Left colon (tissue), 2 donors: ENCODE data around the gene ECE2. TPM values are rescaled to one million over a fixed set of nuclear protein-coding genes. Genes with fewer than 3 reads are reported as not detected.
A peak's percentile ranks its signal among the peaks of the same experiment; 100 is the strongest.
"Not testable (repeated sequence)": the region's sequence is repeated elsewhere in the genome, so short reads cannot be mapped to it uniquely, and the experiment has no call there.

Source experiments
- ATAC-seq: fragments of 200-7000 bp; cut with Tn5 transposase; one replicate; pipeline ENCODE4 v1.9.1; 2020; ENCODE audit warnings: mild to moderate bottlenecking, moderate library complexity
- DNase-seq, 2 donors: peaks; one replicate each; pipeline ENCODE4 v3.0.0-alpha.2; 2020
- intact Hi-C, 2 donors: fragments of 100-400 bp; cut with DNase I in 1 of 2; cut with micrococcal nuclease in 1 of 2; formaldehyde crosslinking; loops; one replicate each; pipeline versions ENCODE4 v1.11.2 to v1.14.0; 2022; cut with DNase I, micrococcal nuclease
- total RNA-seq, 2 donors: library from RNA; stranded (reverse); fragmentation: NEBNext Ultra II Directional; extraction: Animal tissue kit (Norgen Biotek cat#: 25700); gene quantifications; one replicate each; pipeline ENCODE4 v1.2.1, GENCODE V29; 2021
- donor health status: DM: no; HTN: no; CAD: no.
- donor health status: DM: yes; HTN: yes; CAD: no.

ECE2 gene
- total RNA-seq, 2 donors from 2014 or later = 0.20 to 0.24 TPM

DNA sequence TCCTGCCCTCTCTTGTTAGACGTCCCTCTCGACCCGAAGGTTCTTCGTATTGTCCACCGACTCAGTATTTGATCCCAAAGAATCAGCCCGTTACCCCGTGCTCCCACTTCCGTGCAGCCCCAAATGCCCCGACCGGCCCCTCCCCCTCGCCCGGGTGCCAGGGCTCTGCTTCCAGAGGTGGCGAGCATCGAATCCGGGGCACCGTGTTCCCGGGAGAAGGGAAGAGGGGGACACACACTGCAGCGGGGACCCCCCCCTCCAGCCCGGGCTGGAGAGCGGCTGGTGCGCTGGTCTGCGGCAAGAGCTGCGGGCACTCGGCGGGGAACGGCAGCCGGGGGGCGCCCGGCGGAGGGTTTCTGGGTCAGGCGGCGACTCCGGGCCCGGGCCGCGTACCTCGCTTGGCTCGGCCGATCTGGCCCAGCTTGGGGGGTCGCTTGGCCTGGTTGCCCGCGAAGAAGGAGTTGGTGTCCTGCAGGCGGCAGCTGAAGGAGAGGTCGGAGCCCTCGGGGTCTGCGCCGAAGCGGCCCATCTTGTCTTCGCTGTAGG is 15.0 kb upstream of the ECE2 start:
- intact Hi-C loops = no loop called here
- ATAC-seq = no peak
- DNase-seq = no peak

DNA sequence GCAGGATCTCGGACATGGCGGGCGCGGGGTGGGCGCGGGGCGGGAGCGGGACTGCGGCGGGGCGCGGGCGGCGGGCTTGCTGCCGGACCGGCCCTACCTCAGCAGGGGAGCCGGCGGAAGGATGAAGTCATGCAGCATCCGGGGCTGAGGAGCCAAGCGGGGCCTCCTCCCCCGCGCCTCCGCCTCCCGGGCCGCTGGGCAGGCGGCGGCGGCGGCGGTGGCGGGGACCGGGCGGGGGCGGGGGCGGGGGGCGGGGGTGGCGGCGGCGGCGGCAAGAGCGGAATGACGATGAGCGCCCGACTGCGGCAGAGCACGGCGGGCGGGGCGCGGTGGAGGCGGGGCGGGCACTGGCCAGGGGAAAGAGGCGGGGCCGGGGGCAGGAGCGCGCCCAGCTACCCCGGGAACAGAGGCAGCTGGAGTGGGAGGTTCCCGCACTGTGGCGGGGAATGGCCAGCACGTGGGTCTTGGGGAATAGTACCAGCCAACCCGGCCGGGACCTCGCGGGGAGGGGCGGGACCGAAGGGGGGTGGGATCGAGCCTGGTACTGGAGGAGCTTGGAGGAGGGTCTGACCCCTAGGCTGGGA is 14.5 kb upstream of the ECE2 start, which contains the start of gene CAMK2N2:
CAMK2N2 (minus strand) TSS at position 284 of the 584 bp plus-strand sequence; CDS start at position 16, 268 bp downstream.
- ATAC-seq (peak; percentile 85), DNase-seq (peak; percentile 51 to 66)
- intact Hi-C loops = no loop called here

DNA sequence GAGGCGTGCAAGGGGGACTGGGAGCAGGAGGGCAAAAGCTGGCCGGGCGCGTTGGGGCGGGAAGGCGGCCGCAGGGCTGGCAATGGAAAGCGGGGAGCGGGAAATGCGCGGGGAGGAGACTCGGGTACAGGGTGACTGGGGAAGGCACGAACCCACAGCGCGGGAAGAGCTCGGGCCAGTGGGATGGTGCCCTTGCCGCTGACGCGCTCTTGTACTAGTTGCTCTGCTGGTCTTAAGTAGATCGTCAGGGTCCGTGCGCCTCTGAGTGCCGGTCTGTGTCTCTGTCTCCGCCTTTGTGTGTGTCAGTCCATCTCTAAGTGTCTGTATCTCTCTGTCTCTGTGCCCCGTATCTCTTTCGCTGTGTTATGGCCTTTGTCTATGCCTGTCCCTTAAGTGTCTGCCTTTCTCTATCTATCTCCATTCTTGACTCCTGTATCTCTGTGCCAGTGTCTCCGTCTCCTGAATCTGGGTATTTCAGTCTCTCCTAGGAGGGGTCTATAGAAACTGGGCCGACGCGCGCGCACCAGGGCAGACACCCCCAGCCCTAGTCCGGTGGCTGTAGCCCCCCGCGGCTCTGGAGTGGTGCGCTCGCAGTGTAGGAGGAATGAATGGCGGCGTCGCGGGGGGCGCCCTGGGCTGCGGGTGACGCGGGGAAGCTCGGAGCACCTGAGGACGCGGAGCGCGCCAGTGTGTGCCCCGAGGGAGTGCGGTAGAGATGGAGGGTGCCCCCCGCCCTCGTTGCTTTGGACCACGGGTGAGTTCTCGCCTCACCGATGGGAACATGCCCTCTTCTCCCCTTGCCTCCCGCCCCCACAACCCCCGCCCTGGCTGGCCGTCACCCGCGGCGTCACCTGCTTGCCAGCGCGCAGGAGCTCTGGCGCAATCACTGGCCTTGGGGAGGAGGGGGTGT is 13.7 kb upstream of the ECE2 start:
- intact Hi-C loops = no loop called here
- DNase-seq (no peak), ATAC-seq (peak; percentile 18)

DNA sequence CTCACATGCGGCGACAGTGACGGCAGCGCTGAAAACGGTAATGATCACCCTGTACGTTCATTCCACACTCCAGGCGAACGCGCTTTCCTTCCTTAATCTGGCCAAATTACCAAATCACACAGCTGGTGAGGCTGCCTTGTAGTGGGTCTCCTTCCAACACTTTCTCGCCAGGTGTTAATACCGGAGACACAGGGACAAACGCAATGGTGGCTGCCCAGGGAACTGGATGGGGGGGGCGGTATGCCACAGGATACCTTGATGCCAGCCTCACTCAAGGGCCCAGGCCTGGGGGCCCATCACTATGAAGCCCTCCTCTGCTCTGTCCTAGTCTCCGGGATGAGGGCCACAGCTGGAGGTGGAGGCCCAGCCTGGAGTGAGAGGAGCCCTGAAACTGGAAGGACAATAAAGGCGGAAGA is 13.1 kb upstream of the ECE2 start:
- ATAC-seq = no peak
- no peak for DNase-seq
- intact Hi-C loops = no loop called here

DNA sequence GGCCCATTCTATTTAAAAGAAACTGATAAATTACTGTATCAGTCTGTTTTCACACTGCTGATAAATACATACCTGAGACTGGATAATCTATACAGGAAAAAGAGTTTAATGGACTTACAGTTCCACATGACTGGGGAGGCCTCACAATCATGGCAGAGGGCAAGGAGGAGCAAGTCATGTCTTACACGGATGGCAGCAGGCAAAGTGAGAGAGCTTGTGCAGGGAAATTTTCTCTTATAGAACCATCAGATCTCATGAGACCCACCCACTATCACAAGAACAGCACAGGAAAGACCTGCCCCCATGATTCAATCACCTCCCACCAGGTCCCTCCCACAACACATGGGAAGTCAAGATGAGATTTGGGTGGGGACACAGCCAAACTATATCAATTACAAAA is 8.6 kb upstream of the ECE2 start:
- DNase-seq, intact Hi-C loops, ATAC-seq: not testable (repeated sequence)

DNA sequence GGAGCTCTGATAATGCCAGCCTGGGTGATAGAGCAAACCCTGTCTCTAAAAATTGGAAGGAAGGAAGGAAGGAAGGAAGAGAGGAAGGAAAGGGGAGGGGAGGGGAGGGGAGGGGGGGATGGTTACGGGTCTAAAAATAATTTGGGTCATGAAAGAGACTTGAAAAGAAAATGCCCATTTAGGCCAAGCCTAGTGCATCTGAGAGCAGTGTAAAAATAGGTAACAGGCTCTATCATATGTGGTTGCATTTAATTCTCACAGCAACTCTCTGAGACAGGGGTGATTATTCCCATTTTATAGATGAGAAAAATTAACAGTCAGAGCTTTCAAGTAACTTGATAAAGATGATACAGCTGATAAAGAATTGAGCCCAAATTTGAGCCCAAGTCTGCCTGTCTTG is 3.6 kb upstream of the ECE2 start:
- intact Hi-C loops = no loop called here
- ATAC-seq (no peak), DNase-seq (no peak)

DNA sequence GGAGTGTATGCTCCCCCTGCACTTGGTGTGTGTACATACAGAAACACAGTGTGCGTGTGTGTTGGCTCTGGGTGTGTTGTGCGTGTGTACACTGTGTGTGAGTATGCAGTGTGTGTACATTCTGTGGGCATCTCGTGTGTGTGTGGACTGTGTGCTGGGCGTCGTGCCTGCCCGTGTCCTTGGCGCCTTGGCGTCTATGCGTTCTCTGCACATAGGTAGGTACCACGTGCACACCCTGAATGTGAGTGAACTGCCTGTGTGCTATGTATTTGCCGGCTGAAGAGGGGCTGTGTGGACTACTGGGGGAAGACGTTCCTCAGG is 481 bp upstream of the ECE2 start:
- DNase-seq (no peak), ATAC-seq (no peak)
- intact Hi-C loops = no loop called here

DNA sequence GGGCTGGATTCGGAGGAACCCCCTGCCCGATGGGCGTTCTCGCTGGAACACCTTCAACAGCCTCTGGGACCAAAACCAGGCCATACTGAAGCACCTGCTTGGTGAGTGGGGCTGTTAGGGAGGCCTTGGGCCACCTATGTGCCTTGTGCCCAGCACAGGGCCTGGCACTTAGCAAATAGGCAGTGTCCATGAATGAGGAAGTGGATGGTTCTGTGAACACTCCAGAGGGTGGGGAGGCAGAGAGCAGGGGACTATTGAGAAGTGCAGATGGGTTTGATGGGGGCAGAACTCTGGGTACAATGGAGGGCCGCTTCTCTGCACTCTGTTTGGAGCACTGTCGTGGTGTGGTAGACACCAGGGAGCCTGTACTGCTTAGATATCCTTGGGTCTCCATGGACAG is 1.5 kb downstream of the ECE2 start:
- intact Hi-C loops = no loop called here
- DNase-seq (no peak), ATAC-seq (no peak)

DNA sequence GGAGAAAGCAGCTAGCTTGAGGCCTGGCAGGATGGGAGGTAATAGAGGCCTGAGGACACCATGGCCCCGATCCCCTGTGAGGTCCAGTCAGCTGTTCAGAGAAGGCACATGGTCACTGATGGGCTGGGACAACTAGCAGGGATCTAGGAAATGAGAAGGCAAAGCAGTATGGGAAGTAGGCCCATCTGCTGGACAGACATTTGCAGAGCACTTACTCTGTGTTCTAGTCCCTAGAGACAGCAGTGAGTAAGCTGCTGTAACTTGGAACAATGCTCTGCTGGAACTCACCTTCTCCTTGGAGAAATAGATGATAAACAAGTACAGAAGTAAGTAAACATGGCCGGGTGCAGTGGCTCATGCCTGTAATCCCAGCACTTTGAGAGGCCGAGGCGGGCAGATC is 7.1 kb downstream of the ECE2 start:
- ATAC-seq (no peak), DNase-seq (no peak)
- intact Hi-C loops = no loop called here

DNA sequence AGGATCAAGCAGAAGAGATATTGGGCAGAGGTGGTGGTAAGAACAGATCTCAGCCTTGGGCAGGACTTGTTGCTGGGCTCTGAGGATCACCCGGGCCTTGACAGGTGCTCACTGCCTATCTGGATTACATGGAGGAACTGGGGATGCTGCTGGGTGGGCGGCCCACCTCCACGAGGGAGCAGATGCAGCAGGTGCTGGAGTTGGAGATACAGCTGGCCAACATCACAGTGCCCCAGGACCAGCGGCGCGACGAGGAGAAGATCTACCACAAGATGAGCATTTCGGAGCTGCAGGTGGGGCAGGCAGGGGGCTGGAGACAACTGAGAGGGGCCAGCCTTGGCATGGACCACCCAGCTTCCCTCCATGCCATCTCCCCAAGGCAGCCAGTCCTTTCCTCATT is 7.9 kb downstream of the ECE2 start:
- no peak for ATAC-seq
- no peak for DNase-seq
- intact Hi-C loops = no loop called here

DNA sequence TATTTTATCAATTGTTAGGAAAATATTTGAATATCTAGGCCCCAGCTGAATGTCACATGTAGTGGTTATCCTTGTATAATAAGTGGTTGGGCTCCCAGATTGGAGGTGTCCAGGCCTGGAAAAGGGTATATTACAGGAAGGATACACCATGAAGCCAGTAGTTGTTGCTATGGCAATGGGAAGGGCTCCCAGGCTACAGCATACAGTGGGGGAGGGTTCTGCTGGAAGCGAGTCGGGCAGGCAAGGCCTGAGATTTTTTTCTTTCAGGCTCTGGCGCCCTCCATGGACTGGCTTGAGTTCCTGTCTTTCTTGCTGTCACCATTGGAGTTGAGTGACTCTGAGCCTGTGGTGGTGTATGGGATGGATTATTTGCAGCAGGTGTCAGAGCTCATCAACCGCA is 8.9 kb downstream of the ECE2 start:
- intact Hi-C loops = no loop called here
- DNase-seq (peak in 1 of 2 donors; percentile 20), ATAC-seq (peak; percentile 73)

DNA sequence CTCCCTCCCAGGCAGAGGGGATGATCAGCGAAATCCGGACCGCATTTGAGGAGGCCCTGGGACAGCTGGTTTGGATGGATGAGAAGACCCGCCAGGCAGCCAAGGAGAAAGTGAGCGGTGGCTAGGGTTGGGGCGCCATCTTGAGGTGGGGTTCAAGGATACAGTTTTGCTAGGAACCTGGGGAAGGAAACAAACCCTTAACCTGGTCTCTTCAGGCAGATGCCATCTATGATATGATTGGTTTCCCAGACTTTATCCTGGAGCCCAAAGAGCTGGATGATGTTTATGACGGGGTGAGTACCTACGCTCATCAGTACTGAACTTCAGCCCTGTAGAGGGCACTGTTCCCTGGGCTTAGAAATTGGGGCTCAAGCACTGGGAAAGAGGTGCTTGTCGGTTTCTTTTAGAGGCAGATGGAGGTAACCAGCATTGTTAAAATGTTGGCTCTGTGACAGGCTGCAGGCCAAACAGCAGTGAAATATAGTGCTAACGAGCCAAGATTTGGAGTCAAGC is 13.7 kb downstream of the ECE2 start:
- ATAC-seq (peak; percentile 79), DNase-seq (peak in 1 of 2 donors; percentile 57)
- intact Hi-C loops = no loop called here

DNA sequence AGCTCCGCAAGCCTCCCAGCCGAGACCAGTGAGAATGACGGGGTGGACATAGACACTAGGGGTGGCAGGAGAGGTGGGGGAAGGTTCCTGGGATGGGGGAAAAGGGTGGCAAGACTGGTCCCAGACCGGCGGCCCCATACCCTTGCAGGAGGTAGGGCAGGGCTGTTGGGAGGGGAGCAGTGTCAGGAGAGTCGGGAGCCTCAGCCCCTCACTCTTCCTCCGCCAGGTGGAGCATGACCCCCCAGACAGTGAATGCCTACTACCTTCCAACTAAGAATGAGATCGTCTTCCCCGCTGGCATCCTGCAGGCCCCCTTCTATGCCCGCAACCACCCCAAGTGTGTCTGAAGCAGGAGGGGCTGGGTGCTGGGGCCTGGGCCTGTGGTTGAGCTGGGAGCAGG is 14.5 kb downstream of the ECE2 start:
- DNase-seq (no peak), ATAC-seq (no peak)
- intact Hi-C loops = no loop called here

DNA sequence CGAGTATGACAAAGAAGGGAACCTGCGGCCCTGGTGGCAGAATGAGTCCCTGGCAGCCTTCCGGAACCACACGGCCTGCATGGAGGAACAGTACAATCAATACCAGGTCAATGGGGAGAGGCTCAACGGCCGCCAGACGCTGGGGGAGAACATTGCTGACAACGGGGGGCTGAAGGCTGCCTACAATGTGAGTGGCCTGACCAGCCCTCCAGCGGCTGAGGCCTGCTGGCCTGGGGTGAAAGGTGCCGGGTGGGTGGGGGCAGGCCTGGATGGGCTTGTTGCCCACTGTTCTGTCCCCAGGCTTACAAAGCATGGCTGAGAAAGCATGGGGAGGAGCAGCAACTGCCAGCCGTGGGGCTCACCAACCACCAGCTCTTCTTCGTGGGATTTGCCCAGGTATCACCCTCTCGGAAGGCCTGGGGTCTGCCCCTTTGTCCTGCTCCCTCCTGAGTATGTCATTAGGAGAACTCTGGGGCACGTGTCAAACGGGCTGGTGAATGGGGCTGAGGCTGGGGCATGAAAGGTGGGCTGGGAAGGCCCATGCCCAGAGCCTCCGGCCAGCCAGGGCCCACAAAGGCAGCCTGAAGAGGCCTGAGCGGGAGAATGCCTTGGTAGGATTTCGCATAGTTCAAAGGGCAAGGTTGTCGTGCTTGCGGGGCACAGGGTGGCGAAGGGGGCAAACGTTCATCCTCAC is 15.4 kb downstream of the ECE2 start:
- ATAC-seq (no peak), DNase-seq (no peak)
- intact Hi-C loops = no loop called here

DNA sequence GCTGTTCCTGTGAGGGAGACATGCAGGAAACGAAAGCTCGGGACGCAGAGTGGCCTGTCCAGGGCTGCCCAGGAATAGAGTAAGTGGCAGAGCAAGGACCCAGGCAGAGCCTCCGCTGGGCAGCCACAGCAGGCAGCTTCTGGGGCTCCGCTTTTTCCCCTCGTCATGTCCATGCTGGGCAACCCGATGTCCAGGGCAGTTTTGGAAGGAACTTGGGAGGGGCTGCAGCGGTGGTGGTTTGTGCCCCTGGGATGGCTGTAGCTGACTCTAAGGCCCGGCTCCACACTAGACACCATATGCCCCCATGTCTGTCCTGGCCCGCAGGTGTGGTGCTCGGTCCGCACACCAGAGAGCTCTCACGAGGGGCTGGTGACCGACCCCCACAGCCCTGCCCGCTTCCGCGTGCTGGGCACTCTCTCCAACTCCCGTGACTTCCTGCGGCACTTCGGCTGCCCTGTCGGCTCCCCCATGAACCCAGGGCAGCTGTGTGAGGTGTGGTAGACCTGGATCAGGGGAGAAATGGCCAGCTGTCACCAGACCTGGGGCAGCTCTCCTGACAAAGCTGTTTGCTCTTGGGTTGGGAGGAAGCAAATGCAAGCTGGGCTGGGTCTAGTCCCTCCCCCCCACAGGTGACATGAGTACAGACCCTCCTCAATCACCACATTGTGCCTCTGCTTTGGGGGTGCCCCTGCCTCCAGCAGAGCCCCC is 16.1 kb downstream of the ECE2 start:
- intact Hi-C loops = no loop called here
- ATAC-seq (no peak), DNase-seq (no peak)

DNA sequence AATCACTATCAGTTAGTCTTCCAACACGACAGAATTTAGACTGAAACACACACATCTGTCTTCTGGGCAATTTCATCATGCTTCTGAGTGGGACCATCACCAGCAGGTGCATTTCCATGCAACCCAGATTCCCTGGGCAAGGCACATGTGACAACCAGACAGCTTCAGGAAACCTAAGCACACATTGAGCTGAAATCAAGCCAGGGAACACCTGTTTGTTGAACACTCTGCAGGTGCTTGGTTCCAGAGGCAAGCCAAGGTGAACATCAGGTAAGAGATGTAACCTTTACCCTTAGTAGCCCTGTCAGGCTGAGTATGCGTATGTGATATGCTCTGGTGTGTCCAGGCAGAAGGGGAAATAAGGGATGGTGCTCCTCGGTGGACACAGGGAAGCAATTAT is 19.9 kb downstream of the ECE2 start:
- intact Hi-C loops = no loop called here
- DNase-seq = no peak

DNA sequence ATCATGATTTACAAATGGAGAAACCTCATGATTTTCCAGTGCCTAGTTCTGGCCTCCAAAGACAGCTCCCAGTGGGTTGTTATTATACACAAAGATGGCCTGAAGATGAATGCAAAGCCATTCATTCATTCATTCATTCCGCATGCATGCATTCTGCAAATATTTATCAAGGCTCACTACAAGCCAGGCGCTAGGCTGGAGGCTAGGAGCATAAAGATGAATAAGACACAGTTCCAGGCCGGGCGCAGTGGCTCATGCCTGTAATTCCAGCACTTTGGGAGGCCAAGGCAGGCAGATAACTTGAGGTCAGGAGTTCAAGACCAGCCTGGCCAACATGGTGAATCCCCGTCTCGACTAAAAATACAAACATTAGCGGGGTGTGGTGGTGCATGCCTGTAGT is 20.8 kb downstream of the ECE2 start:
- intact Hi-C loops = no loop called here
- DNase-seq = no peak
- ATAC-seq = no peak

More for the DNA sequence above, 19.9 kb downstream of the ECE2 start:
- ATAC-seq = no peak

DNA sequence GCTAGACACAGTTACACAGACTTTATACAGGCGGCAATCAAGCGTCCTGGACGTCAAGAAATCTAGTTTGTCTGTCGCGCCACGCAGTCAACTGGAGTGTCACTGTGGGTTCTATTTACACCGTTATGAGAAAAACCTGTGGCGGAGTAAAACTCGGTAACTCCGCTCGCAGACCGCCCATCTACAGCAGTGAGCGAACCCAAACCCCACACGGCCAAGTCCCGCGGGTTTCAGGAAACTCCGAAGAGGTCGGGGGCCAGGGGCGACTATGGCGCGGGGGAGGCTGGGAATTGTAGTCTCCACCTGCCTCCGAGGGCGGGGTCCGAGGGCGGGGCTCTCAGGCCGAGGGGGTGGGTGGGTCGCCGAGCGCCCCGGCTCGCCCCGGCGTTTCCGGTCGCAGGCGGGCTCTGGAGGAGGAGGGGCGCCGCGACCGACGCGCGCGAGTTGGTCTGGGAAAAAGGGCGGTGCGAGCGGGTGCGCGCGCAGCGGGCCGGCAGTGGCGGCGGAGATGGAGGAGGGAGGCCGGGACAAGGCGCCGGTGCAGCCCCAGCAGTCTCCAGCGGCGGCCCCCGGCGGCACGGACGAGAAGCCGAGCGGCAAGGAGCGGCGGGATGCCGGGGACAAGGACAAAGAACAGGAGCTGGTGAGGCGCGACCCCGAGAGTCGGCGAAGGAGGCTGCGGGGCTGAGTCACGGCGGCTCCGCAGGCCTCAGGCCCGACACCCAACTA is 23.1 kb downstream of the ECE2 start, which contains the start of gene PSMD2:
PSMD2 (plus strand) TSS at position 483 of the 729 bp plus-strand sequence; CDS start at position 509, 26 bp downstream.
- peak; percentile 98 to 99 for DNase-seq
- peak; percentile 95 for ATAC-seq
- intact Hi-C loops = no loop called here
